Epithelial cell of esophagus (primary cell): ENCODE measurements around the gene SIRT4.
A peak's percentile ranks its signal among the peaks of the same experiment; 100 is the strongest.

ENCODE experiments used
- DNase-seq: peaks from one replicate; pipeline ENCODE4 v3.0.0; 2010; ENCODE audit warnings: low read depth
- H3K4me3 ChIP-seq: 2 replicates; pipeline ENCODE4 v1.5.1; 2011; ENCODE audit warnings: mild to moderate bottlenecking, low read length, control low read depth
- TF ChIP-seq, protein P1 (sequence below): IDR thresholded peaks from 2 replicates; pipeline ENCODE4 v1.5.1; 2011; ENCODE audit warnings: low read depth, mild to moderate bottlenecking, low read length, control low read depth, inconsistent platforms; ENCODE audit not compliant: insufficient read depth; ENCODE audit errors: missing control alignments

SIRT4 gene

DNA sequence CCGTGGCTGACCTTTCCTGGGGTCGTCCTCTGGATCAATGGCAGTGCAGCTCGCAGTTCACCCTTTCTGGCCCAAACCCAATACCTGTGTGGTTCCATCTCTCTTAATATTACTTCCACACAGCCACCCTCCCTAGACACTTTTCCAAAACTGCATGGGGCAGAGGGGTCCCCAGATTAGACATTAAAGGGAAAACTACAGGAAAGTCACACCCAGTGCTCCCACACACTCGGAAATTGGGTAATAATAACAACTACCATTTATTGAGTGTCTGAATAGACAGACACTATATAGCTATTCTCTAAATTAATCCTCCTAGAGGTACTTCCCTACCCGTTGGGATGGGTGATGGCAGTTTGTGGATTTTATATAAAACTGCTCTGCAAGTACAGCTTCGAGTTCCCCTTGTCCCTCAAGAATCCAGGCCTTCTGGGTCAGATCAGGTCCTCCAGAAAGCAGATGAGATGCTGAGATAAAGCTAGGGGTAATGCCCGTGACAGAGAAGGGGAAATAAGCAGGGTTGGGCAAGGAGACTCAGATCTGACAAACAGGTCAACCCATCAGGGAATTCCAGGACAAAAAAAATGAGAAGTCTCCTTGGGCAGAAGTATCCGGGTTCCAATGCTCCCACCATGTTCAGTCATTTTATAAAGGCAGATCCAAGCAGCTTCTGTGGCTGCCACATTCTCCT is 35.8 kb upstream of the SIRT4 start:
- TF ChIP-seq, protein P1, sequence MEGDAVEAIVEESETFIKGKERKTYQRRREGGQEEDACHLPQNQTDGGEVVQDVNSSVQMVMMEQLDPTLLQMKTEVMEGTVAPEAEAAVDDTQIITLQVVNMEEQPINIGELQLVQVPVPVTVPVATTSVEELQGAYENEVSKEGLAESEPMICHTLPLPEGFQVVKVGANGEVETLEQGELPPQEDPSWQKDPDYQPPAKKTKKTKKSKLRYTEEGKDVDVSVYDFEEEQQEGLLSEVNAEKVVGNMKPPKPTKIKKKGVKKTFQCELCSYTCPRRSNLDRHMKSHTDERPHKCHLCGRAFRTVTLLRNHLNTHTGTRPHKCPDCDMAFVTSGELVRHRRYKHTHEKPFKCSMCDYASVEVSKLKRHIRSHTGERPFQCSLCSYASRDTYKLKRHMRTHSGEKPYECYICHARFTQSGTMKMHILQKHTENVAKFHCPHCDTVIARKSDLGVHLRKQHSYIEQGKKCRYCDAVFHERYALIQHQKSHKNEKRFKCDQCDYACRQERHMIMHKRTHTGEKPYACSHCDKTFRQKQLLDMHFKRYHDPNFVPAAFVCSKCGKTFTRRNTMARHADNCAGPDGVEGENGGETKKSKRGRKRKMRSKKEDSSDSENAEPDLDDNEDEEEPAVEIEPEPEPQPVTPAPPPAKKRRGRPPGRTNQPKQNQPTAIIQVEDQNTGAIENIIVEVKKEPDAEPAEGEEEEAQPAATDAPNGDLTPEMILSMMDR, result no peak
- DNase-seq, result no peak
- H3K4me3 ChIP-seq, result no peak overlapping the region

DNA sequence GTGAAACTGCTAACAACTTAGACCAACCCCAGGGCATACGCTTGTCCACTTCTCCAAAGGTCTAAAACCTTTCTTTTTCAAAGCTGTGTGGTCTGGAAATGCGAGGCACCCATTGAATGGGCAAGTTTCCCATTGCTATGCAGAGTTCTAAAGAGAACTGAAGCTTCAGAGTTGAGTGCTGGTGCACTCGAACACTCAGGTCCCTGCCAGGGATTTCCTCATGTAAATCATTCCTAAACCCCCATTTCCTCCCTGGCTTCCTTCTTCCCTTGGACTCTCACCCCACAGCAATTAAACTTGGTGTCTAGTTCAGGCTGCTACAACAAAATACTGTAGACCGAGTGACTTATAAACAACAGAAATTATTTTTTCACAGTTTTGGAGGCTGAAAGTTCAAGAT is 34.4 kb upstream of the SIRT4 start:
- TF ChIP-seq, protein P1, result no peak
- DNase-seq, result no peak
- H3K4me3 ChIP-seq, result no peak overlapping the region

DNA sequence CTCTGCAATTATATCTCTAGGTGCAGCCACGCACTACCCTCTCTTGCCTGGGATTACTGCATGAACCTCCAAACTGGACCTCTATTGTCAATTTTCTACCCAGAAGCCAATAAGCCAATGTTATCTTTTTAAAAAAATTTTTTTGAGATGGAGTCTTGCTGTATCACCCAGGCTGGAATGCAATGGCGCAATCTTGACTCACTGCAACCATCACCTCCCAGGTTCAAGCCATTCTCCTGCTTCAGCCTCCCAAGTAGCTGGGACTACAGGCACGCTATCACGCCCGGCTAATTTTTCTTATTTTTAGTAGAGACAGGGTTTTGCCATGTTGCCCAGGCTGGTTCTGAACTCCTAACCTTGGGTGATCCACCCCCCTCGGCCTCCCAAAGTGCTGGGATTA is 25.4 kb upstream of the SIRT4 start:
- TF ChIP-seq, protein P1, result no peak
- peak; percentile 70 for DNase-seq
- no peak overlapping the region for H3K4me3 ChIP-seq

DNA sequence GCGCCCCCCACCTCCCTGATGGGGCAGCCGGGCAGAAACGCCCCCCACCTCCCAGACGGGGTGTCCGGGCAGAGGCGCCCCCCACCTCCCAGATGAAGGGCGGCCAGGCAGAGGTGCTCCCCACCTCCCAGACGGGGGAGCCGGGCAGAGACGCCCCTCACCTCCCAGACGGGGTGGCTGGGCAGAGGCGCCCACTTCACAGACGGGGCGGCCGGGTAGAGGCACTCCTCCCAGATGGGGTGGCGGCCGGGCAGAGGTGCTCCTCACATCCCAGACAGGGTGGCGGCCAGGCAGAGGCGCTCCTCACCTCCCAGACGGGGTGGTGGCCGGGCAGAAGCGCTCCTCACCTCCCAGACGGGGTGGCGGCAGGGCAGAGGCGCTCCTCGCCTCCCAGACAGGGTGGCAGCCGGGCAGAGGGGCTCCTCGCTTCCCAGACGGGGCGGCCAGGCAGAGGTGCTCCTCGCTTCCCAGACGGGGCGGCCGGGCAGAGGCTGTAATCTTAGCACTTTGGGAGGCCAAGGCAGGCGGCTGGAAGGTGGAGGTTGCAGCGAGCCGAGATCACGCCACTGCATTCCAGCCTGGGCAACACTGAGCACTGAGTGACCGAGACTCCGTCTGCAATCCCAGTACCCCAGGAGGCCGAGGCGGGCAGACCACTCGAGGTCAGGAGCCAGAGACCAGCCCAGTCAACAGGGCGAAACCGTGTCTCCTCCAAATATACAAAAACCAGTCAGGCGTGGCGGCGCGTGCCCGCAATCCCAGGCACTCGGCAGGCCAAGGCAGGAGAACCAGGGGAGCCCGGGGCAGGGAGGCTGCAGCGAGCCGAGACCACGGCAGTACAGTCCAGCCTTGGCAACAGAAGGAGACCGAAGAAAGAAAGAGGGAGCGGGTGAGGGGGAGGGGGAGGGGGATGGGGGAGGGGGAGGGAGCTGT is 23.7 kb upstream of the SIRT4 start:
- H3K4me3 ChIP-seq, result no peak overlapping the region
- TF ChIP-seq, protein P1, result no peak
- no peak for DNase-seq

DNA sequence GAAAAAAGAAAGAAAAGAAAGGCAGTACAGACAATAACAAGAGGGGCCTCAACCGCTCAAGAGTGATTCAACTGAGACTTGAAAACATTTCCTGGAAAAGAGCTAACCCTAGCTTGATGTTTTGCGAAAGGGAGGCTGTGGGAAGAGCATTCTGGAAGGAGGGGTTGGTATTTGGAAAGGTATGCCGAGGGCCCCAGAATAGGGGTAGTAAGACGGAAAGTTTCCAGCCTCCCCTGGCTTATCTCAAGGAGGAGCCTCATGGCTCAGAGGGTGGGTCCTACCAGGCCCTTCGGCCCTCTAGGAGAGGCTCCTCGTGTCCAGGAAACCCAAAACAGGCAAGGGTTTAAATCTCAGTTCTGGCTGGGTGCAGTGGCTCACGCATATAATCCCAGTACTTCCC is 18.8 kb upstream of the SIRT4 start:
- TF ChIP-seq, protein P1, result no peak
- no peak overlapping the region for H3K4me3 ChIP-seq
- no peak for DNase-seq

DNA sequence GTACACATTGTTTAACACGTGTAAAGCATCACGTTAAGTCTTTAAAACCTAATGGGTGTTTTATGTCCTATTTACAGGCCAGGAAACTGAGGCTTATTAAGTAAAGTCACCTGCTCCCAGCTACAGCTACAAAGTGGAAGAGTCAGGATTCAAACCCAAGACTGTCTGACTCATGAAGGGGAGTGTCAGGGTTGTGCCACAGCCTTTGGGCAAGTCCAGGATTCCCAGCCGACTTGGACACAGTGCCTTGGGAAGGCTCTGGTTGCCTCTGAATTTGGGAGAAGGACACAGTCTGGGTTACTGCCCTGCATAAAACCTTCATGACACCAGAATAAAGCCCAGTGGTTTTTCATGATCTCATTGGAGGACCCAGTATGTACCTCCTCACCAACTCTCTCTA is 17.7 kb upstream of the SIRT4 start:
- TF ChIP-seq, protein P1, result no peak
- peak; percentile 26 for DNase-seq
- H3K4me3 ChIP-seq, result no peak overlapping the region
